DMS 273 (cell line): ENCODE measurements around the gene TAB2.
"Not testable (repeated sequence)": the region's sequence is repeated elsewhere in the genome, so short reads cannot be mapped to it uniquely, and the experiment has no call there.

Experiments
- DNase-seq: peaks from one replicate; lab custom pipeline; 2025; ENCODE audit not compliant: unreplicated experiment; lab: John Stamatoyannopoulos, UW

TAB2 gene

GRCh38 chr6:149440735-149441671, 123.5 kb downstream of the TAB2 start:
- DNase-seq: no peak

- DNase-seq: no peak
Observed at GRCh38 chr6:149441740-149442139, 124.2 kb downstream of the TAB2 start.

- DNase-seq: no peak
Observed at GRCh38 chr6:149443411-149444181, 126.1 kb downstream of the TAB2 start.

GRCh38 chr6:149444360-149445094, 127.0 kb downstream of the TAB2 start:
- DNase-seq: not testable (repeated sequence)

GRCh38 chr6:149445095-149445466, 127.6 kb downstream of the TAB2 start:
- DNase-seq: no peak

GRCh38 chr6:149445573-149445972, 128.1 kb downstream of the TAB2 start:
- no peak for DNase-seq

- DNase-seq: peak; percentile 20
Observed at GRCh38 chr6:149446791-149447376, 129.4 kb downstream of the TAB2 start.

- DNase-seq: peak; percentile 17
Observed at GRCh38 chr6:149448821-149449453, 131.4 kb downstream of the TAB2 start.

- DNase-seq: no peak
Observed at GRCh38 chr6:149449831-149450678, 132.5 kb downstream of the TAB2 start.

- DNase-seq: peak; percentile 59
Observed at GRCh38 chr6:149450679-149451375, 133.3 kb downstream of the TAB2 start.

- DNase-seq: no peak
Observed at GRCh38 chr6:149451376-149452036, 134.0 kb downstream of the TAB2 start.

GRCh38 chr6:149452037-149452939, 134.8 kb downstream of the TAB2 start:
- no peak for DNase-seq

GRCh38 chr6:149453597-149454345, 136.3 kb downstream of the TAB2 start:
- DNase-seq: no peak

- DNase-seq: peak; percentile 84
Observed at GRCh38 chr6:149454346-149454848, 136.9 kb downstream of the TAB2 start.

GRCh38 chr6:149455031-149455732, 137.7 kb downstream of the TAB2 start:
- DNase-seq: no peak
